CD8-positive, alpha-beta memory T cell (primary cell): ENCODE measurements around the gene COPG1. TPM values are rescaled to one million over a fixed set of nuclear protein-coding genes. Genes with fewer than 3 reads are reported as not detected.

ENCODE experiments used
- CTCF ChIA-PET: fragments of 350-600 bp; sonication (Branson Sonifier 250); formaldehyde crosslinking; loops from one replicate; lab custom pipeline; 2021; ENCODE audit warnings: antibody characterized with exemption; lab: Charles Lee
- POLR2A ChIA-PET: fragments of 350-600 bp; sonication (Branson Sonifier 250); formaldehyde crosslinking; loops from one replicate; lab custom pipeline; 2021; ENCODE audit warnings: antibody characterized with exemption; lab: Charles Lee
- DNase-seq, 5 donors: peaks; one replicate each; pipeline versions ENCODE4 v3.0.0 to v3.0.0-alpha.2; 2020 to 2022; ENCODE audit warnings: mixed read lengths in 1 of 5
- H3K27ac ChIP-seq: one replicate; pipeline ENCODE4 v1.7.0; 2013; ENCODE audit warnings: low read depth, mild to moderate bottlenecking, low read length, moderate library complexity
- H3K27me3 ChIP-seq: 2 replicates; pipeline ENCODE4 v1.7.0; 2013; ENCODE audit warnings: low read length, mild to moderate bottlenecking; ENCODE audit not compliant: insufficient read depth, poor library complexity, severe bottlenecking
- H3K36me3 ChIP-seq: 2 replicates; pipeline ENCODE4 v1.7.0; 2013; ENCODE audit warnings: mild to moderate bottlenecking, low read length, moderate library complexity; ENCODE audit not compliant: insufficient read depth
- H3K4me1 ChIP-seq: 2 replicates; pipeline ENCODE4 v1.7.0; 2013; ENCODE audit warnings: mild to moderate bottlenecking, low read length, moderate library complexity; ENCODE audit not compliant: insufficient read depth
- H3K4me3 ChIP-seq: 2 replicates; pipeline ENCODE4 v1.7.0; 2013; ENCODE audit warnings: mild to moderate bottlenecking, low read length
- H3K9me3 ChIP-seq: 2 replicates; pipeline ENCODE4 v1.7.0; 2013; ENCODE audit warnings: mild to moderate bottlenecking, low read length
- H3K27ac Mint-ChIP-seq, 8 donors: one replicate each; pipeline ENCODE4 v1.8.0; 2020 to 2021; ENCODE audit warnings: mixed read lengths in 8 of 8, mild to moderate bottlenecking in 6 of 8, inconsistent platforms in 3 of 8, moderate library complexity in 3 of 8
- H3K27me3 Mint-ChIP-seq, 2 donors: one replicate each; pipeline ENCODE4 v1.8.0; 2020 to 2021; ENCODE audit warnings: mixed read lengths in 2 of 2, mild to moderate bottlenecking in 1 of 2, moderate library complexity in 1 of 2
- H3K36me3 Mint-ChIP-seq, 3 donors: one replicate each; pipeline ENCODE4 v1.8.0; 2020 to 2021; ENCODE audit warnings: mixed read lengths in 3 of 3, inconsistent platforms in 1 of 3, mild to moderate bottlenecking in 1 of 3
- H3K4me1 Mint-ChIP-seq, 3 donors: one replicate each; pipeline ENCODE4 v1.8.0; 2020 to 2021; ENCODE audit warnings: mixed read lengths in 3 of 3, inconsistent platforms in 1 of 3, mild to moderate bottlenecking in 1 of 3
- H3K4me3 Mint-ChIP-seq, 7 donors: one replicate each; pipeline ENCODE4 v1.8.0; 2020 to 2021; ENCODE audit warnings: mixed read lengths in 7 of 7, mild to moderate bottlenecking in 6 of 7, moderate library complexity in 4 of 7, inconsistent platforms in 2 of 7
- H3K9me3 Mint-ChIP-seq, 5 donors: one replicate each; pipeline ENCODE4 v1.8.0; 2020 to 2022; ENCODE audit warnings: mixed read lengths in 5 of 5, mild to moderate bottlenecking in 3 of 5, moderate library complexity in 2 of 5, inconsistent platforms in 1 of 5
- polyA plus RNA-seq: library from polyadenylated mRNA; unstranded; fragments of 300-500 nt; fragmentation: Illumina TruSeq; gene quantifications from one replicate; pipeline ENCODE4 v1.2.3, GENCODE V29; 2021
- total RNA-seq, 2 experiments: library from RNA; stranded (reverse); gene quantifications; one replicate each; pipeline ENCODE4 v1.2.3, GENCODE V29; 2021

The COPG1 gene
- total RNA-seq, result 100 to 1,000 TPM; 134 to 136 TPM
- 101 TPM for polyA plus RNA-seq

GRCh38 chr3:129249284-129250065, at the start of gene COPG1:
TSS of gene COPG1 (plus strand) at chr3:129249606. CDS start at chr3:129249710, 104 bp downstream.
- POLR2A ChIA-PET, result interaction anchor here (0.6 to 1.9 kb wide), 12 partner anchors 30 to 281 kb away, joined by 3 to 11 read pairs (median 4); partner anchors contain the start of genes CFAP92, HMCES and RAB43
- H3K4me3 ChIP-seq, result peak within 1 kb of the TSS; percentile 100
- Mint-ChIP-seq H3K4me3 (peak within 1 kb of the TSS; percentile 96 to 100 (median 97)), H3K27ac (peak within 1 kb of the TSS; percentile 95 to 100 (median 98)), H3K27me3 (peaks cover 0 to 2% of the 10 kb centered on the region in 2 donors), H3K9me3 (no peaks in the 10 kb centered on the region), H3K4me1 (peaks cover 37 to 55% (median 42%) of the 10 kb centered on the region in 3 donors), H3K36me3 (peaks cover 0 to 44% (median 2%) of the 10 kb centered on the region in 3 donors)
- DNase-seq, result peak; percentile 77 to 91 (median 88)
- no peaks in the 10 kb centered on the region for H3K9me3 ChIP-seq
- CTCF ChIA-PET, result interaction anchor here (0.6 to 10.0 kb wide), 12 partner anchors 10 to 632 kb away, joined by 3 to 143 read pairs (median 4); a partner anchor contains a TSS
- H3K4me1 ChIP-seq, result peaks cover 25% of the 10 kb centered on the region
- H3K36me3 ChIP-seq, result peaks cover 18% of the 10 kb centered on the region
- no peaks in the 10 kb centered on the region for H3K27me3 ChIP-seq
- peak within 1 kb of the TSS; percentile 97 for H3K27ac ChIP-seq

- Mint-ChIP-seq H3K9me3 (no peaks in the 10 kb centered on the region), H3K27me3 (no peaks in the 10 kb centered on the region), H3K4me3 (no peak overlapping the region), H3K36me3 (no peaks in the 10 kb centered on the region), H3K27ac (no peak overlapping the region), H3K4me1 (no peaks in the 10 kb centered on the region)
- Histone ChIP-seq H3K4me3 (no peak overlapping the region), H3K9me3 (no peaks in the 10 kb centered on the region), H3K27me3 (no peaks in the 10 kb centered on the region), H3K36me3 (no peaks in the 10 kb centered on the region), H3K27ac (no peak overlapping the region), H3K4me1 (no peaks in the 10 kb centered on the region)
- ChIA-PET CTCF (no interaction called here), POLR2A (no interaction called here)
- no peak for DNase-seq
Measured at GRCh38 chr3:129204473-129204872, 44.9 kb upstream of the COPG1 start.

- no peak overlapping the region for H3K4me3 ChIP-seq
- H3K27me3 ChIP-seq, result no peaks in the 10 kb centered on the region
- no peak overlapping the region for H3K4me3 Mint-ChIP-seq
- ChIA-PET CTCF (no interaction called here), POLR2A (no interaction called here)
- H3K9me3 ChIP-seq, result no peaks in the 10 kb centered on the region
- no peak overlapping the region for H3K27ac ChIP-seq
- H3K36me3 Mint-ChIP-seq, result no peaks in the 10 kb centered on the region
- H3K4me1 Mint-ChIP-seq, result no peaks in the 10 kb centered on the region
- no peaks in the 10 kb centered on the region for H3K9me3 Mint-ChIP-seq
- H3K27ac Mint-ChIP-seq, result peak overlapping the region in 1 of 8 donors; percentile 40
- no peak for DNase-seq
- peaks cover 2 to 3% of the 10 kb centered on the region in 2 donors for H3K27me3 Mint-ChIP-seq
- no peaks in the 10 kb centered on the region for H3K36me3 ChIP-seq
- no peaks in the 10 kb centered on the region for H3K4me1 ChIP-seq
Measured at GRCh38 chr3:129205109-129205832, 44.1 kb upstream of the COPG1 start.

GRCh38 chr3:129207479-129207878, 41.9 kb upstream of the COPG1 start:
- Mint-ChIP-seq H3K36me3 (no peaks in the 10 kb centered on the region), H3K9me3 (no peaks in the 10 kb centered on the region), H3K4me3 (no peak overlapping the region), H3K27ac (peak overlapping the region in 1 of 8 donors; percentile 89), H3K27me3 (peaks cover 5 to 6% of the 10 kb centered on the region in 2 donors), H3K4me1 (no peaks in the 10 kb centered on the region)
- H3K36me3 ChIP-seq, result no peaks in the 10 kb centered on the region
- H3K27me3 ChIP-seq, result no peaks in the 10 kb centered on the region
- no peak for DNase-seq
- H3K4me3 ChIP-seq, result no peak overlapping the region
- no peaks in the 10 kb centered on the region for H3K4me1 ChIP-seq
- ChIA-PET POLR2A (no interaction called here), CTCF (no interaction called here)
- H3K27ac ChIP-seq, result no peak overlapping the region
- no peaks in the 10 kb centered on the region for H3K9me3 ChIP-seq

GRCh38 chr3:129211345-129211744, 38.1 kb upstream of the COPG1 start:
- H3K27ac ChIP-seq, result no peak overlapping the region
- POLR2A ChIA-PET, result interaction anchor here (0.7 kb wide), 1 partner anchor 195 kb away, joined by 9 read pairs; no protein-coding TSS in a partner anchor
- H3K27ac Mint-ChIP-seq, result no peak overlapping the region
- H3K27me3 ChIP-seq, result no peaks in the 10 kb centered on the region
- CTCF ChIA-PET, result no interaction called here
- H3K4me3 Mint-ChIP-seq, result no peak overlapping the region
- H3K9me3 ChIP-seq, result no peaks in the 10 kb centered on the region
- H3K4me3 ChIP-seq, result no peak overlapping the region
- no peaks in the 10 kb centered on the region for H3K36me3 ChIP-seq
- H3K4me1 ChIP-seq, result no peaks in the 10 kb centered on the region
- H3K27me3 Mint-ChIP-seq, result peaks cover 8 to 9% of the 10 kb centered on the region in 2 donors
- no peaks in the 10 kb centered on the region for H3K9me3 Mint-ChIP-seq
- DNase-seq, result no peak
- H3K4me1 Mint-ChIP-seq, result no peaks in the 10 kb centered on the region
- H3K36me3 Mint-ChIP-seq, result no peaks in the 10 kb centered on the region

GRCh38 chr3:129211772-129212171, 37.6 kb upstream of the COPG1 start:
- Histone ChIP-seq H3K4me3 (no peak overlapping the region), H3K27me3 (no peaks in the 10 kb centered on the region), H3K36me3 (no peaks in the 10 kb centered on the region), H3K9me3 (no peaks in the 10 kb centered on the region), H3K4me1 (no peaks in the 10 kb centered on the region), H3K27ac (no peak overlapping the region)
- DNase-seq, result no peak
- Mint-ChIP-seq H3K9me3 (no peaks in the 10 kb centered on the region), H3K4me3 (no peak overlapping the region), H3K36me3 (no peaks in the 10 kb centered on the region), H3K27ac (no peak overlapping the region), H3K27me3 (peaks cover 8 to 9% of the 10 kb centered on the region in 2 donors), H3K4me1 (no peaks in the 10 kb centered on the region)
- ChIA-PET POLR2A (no interaction called here), CTCF (no interaction called here)

GRCh38 chr3:129213238-129213637, 36.2 kb upstream of the COPG1 start:
- CTCF ChIA-PET, result interaction anchor here (2.3 kb wide), 1 partner anchor 11 kb away, joined by 7 read pairs; no protein-coding TSS in a partner anchor

GRCh38 chr3:129218742-129219141, 30.7 kb upstream of the COPG1 start:
- Mint-ChIP-seq H3K27ac (peak overlapping the region in 2 of 8 donors; percentile 14 to 38), H3K4me1 (no peaks in the 10 kb centered on the region), H3K4me3 (no peak overlapping the region), H3K27me3 (peaks cover 4 to 8% of the 10 kb centered on the region in 2 donors), H3K9me3 (no peaks in the 10 kb centered on the region), H3K36me3 (no peaks in the 10 kb centered on the region)
- Histone ChIP-seq H3K4me1 (no peaks in the 10 kb centered on the region), H3K27ac (no peak overlapping the region), H3K36me3 (no peaks in the 10 kb centered on the region), H3K4me3 (no peak overlapping the region), H3K9me3 (no peaks in the 10 kb centered on the region), H3K27me3 (no peaks in the 10 kb centered on the region)
- ChIA-PET POLR2A (no interaction called here), CTCF (no interaction called here)
- DNase-seq, result no peak

More at GRCh38 chr3:129213238-129213637, 36.2 kb upstream of the COPG1 start:
- Mint-ChIP-seq H3K27ac (no peak overlapping the region), H3K9me3 (no peaks in the 10 kb centered on the region), H3K4me3 (no peak overlapping the region), H3K27me3 (peaks cover 8 to 9% of the 10 kb centered on the region in 2 donors), H3K4me1 (no peaks in the 10 kb centered on the region), H3K36me3 (no peaks in the 10 kb centered on the region)
- H3K9me3 ChIP-seq, result no peaks in the 10 kb centered on the region
- H3K4me3 ChIP-seq, result no peak overlapping the region
- no peak for DNase-seq
- no peaks in the 10 kb centered on the region for H3K36me3 ChIP-seq
- H3K27me3 ChIP-seq, result no peaks in the 10 kb centered on the region
- POLR2A ChIA-PET, result no interaction called here
- H3K27ac ChIP-seq, result no peak overlapping the region
- no peaks in the 10 kb centered on the region for H3K4me1 ChIP-seq
